KG1 (cell line): Measurements from ENCODE around the gene TMEM269.

ENCODE experiments used
- DNase-seq: peaks from one replicate; lab custom pipeline; 2025; lab: John Stamatoyannopoulos, UW

TMEM269 gene

GRCh38 chr1:42848823-42849537 is 64.2 kb downstream of the TMEM269 start:
- no peak for DNase-seq

DNA sequence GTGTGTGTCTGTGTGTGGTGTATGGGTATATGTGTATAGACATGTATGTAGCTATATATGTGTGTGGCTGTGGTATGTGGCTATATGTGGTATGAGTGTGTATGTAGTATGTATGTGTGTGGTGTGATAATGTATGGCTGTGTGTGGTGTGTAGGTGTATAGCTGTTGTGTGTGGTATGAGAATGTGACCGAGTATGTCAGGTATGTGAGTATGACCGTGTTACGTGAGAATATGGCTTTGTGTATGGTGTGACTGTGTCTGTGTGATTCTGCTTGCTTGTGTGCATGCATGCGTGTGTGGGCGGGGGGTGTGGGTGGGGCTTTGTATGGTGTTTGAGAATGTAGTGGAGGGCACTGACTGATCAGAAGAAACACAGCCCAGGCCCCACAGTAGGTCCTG is 65.2 kb downstream of the TMEM269 start:
- no peak for DNase-seq
